ENCODE data around the gene CAMKK1. TPM values are rescaled to one million over a fixed set of nuclear protein-coding genes. Genes with fewer than 3 reads are reported as not detected.
A peak's percentile ranks its signal among the peaks of the same experiment; 100 is the strongest.

CAMKK1 gene
- total and polyA plus RNA-seq, 12 donors = 1.8 to 5.7 (median 3.6) TPM

DNA sequence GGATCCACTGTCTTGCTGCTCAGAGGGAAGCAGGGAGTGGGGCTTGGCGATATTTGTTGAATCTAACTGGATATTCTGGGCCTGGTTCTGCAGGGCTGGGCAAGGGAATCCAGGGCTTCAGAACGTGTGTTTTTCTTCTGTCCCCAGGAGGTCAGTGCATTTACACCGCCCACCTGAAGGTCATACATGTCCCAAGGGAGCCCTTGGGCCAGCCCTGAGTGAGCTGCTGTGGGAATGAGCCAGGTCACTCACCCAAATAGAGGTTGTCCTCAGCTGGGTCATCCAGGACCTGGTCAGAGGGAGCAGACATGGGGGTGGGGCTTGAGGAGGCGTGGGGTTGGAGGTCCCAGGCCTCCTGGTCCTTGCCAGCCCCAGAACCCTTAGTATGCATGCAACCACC lies 10.6 kb downstream of the CAMKK1 start:
- peaks cover 3 to 41% (median 25%) of the 10 kb centered on the region in 9 donors for H3K4me1 ChIP-seq
- ATAC-seq (no peak), DNase-seq (no peak)
- 86 to 89% methylated on average over 4 of the region's 4 CpGs for whole genome bisulfite sequencing, 2 donors
- intact Hi-C loops (cut with DNase I) = no loop called here
- H3K36me3 ChIP-seq = peaks cover 0 to 52% (median 6%) of the 10 kb centered on the region in 9 donors
- no peak overlapping the region for H3K27ac ChIP-seq
- H3K27me3 ChIP-seq = no peaks in the 10 kb centered on the region
- H3K4me3 ChIP-seq = no peak overlapping the region
- H3K9me3 ChIP-seq = no peaks in the 10 kb centered on the region
- TF ChIP-seq CTCF (IDR thresholded peaks at IDR 0.05) = no peak

DNA sequence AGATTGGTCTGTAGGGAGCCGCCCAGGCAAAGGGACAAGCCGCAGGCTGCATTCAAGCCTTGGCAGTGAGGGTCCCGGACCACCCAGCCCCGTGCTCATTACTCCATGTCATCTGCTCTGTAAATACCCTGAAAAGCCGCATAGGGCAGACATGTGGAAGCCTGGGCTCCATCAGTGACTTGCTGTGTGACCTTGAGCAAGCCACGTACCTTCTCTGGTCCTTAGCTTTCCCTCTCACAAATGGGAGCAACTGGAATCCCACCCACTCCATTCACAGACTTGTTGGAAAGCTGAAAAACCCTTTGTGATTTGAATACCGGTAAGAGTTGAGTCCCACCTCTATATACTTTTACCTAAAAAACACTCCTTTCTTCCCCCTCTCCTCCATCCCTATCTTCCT lies 11.9 kb downstream of the CAMKK1 start:
- no peak overlapping the region for H3K27ac ChIP-seq
- no peaks in the 10 kb centered on the region for H3K27me3 ChIP-seq
- ATAC-seq (no peak), DNase-seq (no peak)
- intact Hi-C loops (cut with DNase I) = no loop called here
- peaks cover 0 to 65% (median 6%) of the 10 kb centered on the region in 9 donors for H3K36me3 ChIP-seq
- 93 to 94% methylated on average over 7 of the region's 7 CpGs for WGBS, 2 donors
- H3K9me3 ChIP-seq = no peaks in the 10 kb centered on the region
- TF ChIP-seq CTCF (IDR thresholded peaks at IDR 0.05) = no peak
- no peak overlapping the region for H3K4me3 ChIP-seq
- H3K4me1 ChIP-seq = peaks cover 3 to 33% (median 12%) of the 10 kb centered on the region in 9 donors

- ATAC-seq (peak in 6 of 8 donors; percentile 8 to 45 (median 29)), DNase-seq (no peak)
- no peak for TF ChIP-seq CTCF (IDR thresholded peaks at IDR 0.05)
- Histone ChIP-seq H3K4me1 (peaks cover 3 to 22% (median 9%) of the 10 kb centered on the region in 9 donors), H3K27me3 (no peaks in the 10 kb centered on the region), H3K9me3 (no peaks in the 10 kb centered on the region), H3K27ac (peak overlapping the region in 3 of 10 donors; percentile 12 to 41 (median 26)), H3K4me3 (no peak overlapping the region), H3K36me3 (peaks cover 0 to 71% (median 6%) of the 10 kb centered on the region in 9 donors)
- intact Hi-C loops (cut with DNase I) = no loop called here
- WGBS, 2 donors = 69% methylated on average over 25 of the region's 25 CpGs
Observed at GRCh38 chr17:3879591-3880417, 13.0 kb downstream of the CAMKK1 start.

GRCh38 chr17:3879186-3879585 lies 13.7 kb downstream of the CAMKK1 start:
- 39 to 46% methylated on average over 5 of the region's 5 CpGs for WGBS, 2 donors
- H3K9me3 ChIP-seq = no peaks in the 10 kb centered on the region
- peak overlapping the region in 2 of 10 donors; percentile 12 to 41 for H3K27ac ChIP-seq
- H3K4me1 ChIP-seq = peaks cover 3 to 22% (median 9%) of the 10 kb centered on the region in 9 donors
- intact Hi-C loops (cut with DNase I) = no loop called here
- H3K36me3 ChIP-seq = peaks cover 0 to 69% (median 2%) of the 10 kb centered on the region in 9 donors
- no peak overlapping the region for H3K4me3 ChIP-seq
- peak; percentile 37 to 44 for DNase-seq
- H3K27me3 ChIP-seq = no peaks in the 10 kb centered on the region
- no peak for TF ChIP-seq CTCF (IDR thresholded peaks at IDR 0.05)
- peak; percentile 45 to 73 (median 64) for ATAC-seq
